GM12801 (cell line): ENCODE data around the gene RFC2.

Source experiments
- CTCF ChIP-seq: IDR thresholded peaks from one replicate; pipeline ENCODE4 v1.5.1; 2011; ENCODE audit warnings: control low read depth; ENCODE audit not compliant: insufficient read length; ENCODE audit errors: extremely low read depth

The RFC2 gene

GRCh38 chr7:74216361-74216761 lies 37.8 kb downstream of the RFC2 start:
- no peak for TF ChIP-seq CTCF

- no peak for TF ChIP-seq CTCF
Measured at GRCh38 chr7:74215921-74216320, 38.3 kb downstream of the RFC2 start.

- TF ChIP-seq CTCF, result no peak
Measured at GRCh38 chr7:74214816-74215630, 39.2 kb downstream of the RFC2 start.

- no peak for TF ChIP-seq CTCF
Measured at GRCh38 chr7:74212661-74213060, 41.5 kb downstream of the RFC2 start.

- TF ChIP-seq CTCF, result no peak
Measured at GRCh38 chr7:74207586-74207985, 46.6 kb downstream of the RFC2 start.

GRCh38 chr7:74206589-74207120 lies 47.5 kb downstream of the RFC2 start:
- TF ChIP-seq CTCF, result no peak

GRCh38 chr7:74203956-74204618 lies 50.1 kb downstream of the RFC2 start:
- TF ChIP-seq CTCF, result no peak
